ENCODE results near the gene MRPS27. TPM values are rescaled to one million over a fixed set of nuclear protein-coding genes. Genes with fewer than 3 reads are reported as not detected.

The MRPS27 gene
- total and polyA plus RNA-seq, 9 of the 15 experiments (the other 6 are each of a cell fraction or from before 2014, with no cell fraction given), result 73.6 to 144 (median 106) TPM

DNA sequence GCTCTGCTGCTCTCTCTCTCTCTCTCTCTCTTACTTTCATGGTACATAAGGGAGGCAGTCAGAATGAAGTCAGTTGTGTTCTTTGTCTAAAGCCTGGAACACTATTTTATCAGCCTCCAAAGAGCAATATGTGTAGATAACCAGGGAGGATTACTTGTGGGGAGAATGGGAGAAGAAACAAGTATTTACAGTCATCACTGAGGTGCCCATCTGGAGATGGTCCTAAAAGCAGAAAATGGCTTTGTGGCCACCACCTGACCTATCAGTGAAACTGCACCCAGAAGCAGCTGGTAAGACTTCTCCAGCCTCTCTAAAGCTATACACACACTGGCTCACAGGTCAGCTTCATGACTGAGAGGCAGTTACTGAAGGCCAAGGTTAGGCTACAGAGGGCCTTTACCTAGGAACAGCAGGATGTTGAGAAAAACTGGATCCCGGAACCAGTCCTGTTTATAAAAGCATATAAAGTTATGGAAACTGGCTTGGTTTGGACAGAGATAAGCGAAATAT lies 75.1 kb downstream of the MRPS27 start:
- no TSS peak for BruUV-seq (replicated peaks)
- no peaks in the 10 kb centered on the region for H3K27me3 ChIP-seq (ENCODE audit: control insufficient read depth in 2 of 2, insufficient read depth in 2 of 2, low read length in 2 of 2)
- H3K9me3 ChIP-seq (replicated peaks; ENCODE audit: control insufficient read depth, insufficient read depth, low read depth, low read length), result no peaks in the 10 kb centered on the region
- H3K4me3 ChIP-seq, result no peak overlapping the region
- H4K20me1 ChIP-seq (replicated peaks; ENCODE audit: control insufficient read depth, insufficient read depth, low read length), result no peaks in the 10 kb centered on the region
- H3K4me1 ChIP-seq (replicated peaks in 1 of 2; ENCODE audit: control insufficient read depth in 2 of 2, insufficient read depth in 2 of 2, low read length in 2 of 2), result peaks cover 18 to 54% of the 10 kb centered on the region in 2 experiments
- ChIA-PET POLR2A (interaction anchor here (1.0 to 1.7 kb wide), 3 partner anchors 8 to 10 kb away, joined by 3 to 5 read pairs (median 5); no protein-coding TSS in a partner anchor), CTCF (ENCODE audit: low intra/inter-chr PET ratio) (interaction anchor here (0.6 to 1.2 kb wide), 2 partner anchors 92 to 107 kb away, joined by 3 to 5 read pairs; no protein-coding TSS in a partner anchor)
- in situ Hi-C loops (cut with MboI), result no loop called here
- no peak overlapping the region for H3K4me2 ChIP-seq (ENCODE audit: insufficient read depth, low read length)
- FAIRE-seq, result peak; percentile 88
- intact Hi-C loops (cut with micrococcal nuclease), result loop anchor here (2.0 to 5.0 kb wide), 2 partner anchors 62 to 108 kb away; no protein-coding TSS in a partner anchor
- peaks cover 73% of the 10 kb centered on the region for H3K79me2 ChIP-seq (ENCODE audit: control insufficient read depth, insufficient read depth, low read length)
- peak overlapping the region in 1 of 2 experiments; percentile 18; a peak in 1 of 4 replicates for H3K9ac ChIP-seq (ENCODE audit: insufficient read depth in 1 of 2, low read depth in 2 of 2, low read length in 2 of 2)
- H3K36me3 ChIP-seq (ENCODE audit: control insufficient read depth, insufficient read depth, low read length), result peaks cover 3% of the 10 kb centered on the region; the same call in 2 of the 3 replicates
- H2AFZ ChIP-seq (ENCODE audit: low read depth, low read length), result no peak overlapping the region
- 72% methylated on average over 2 of the region's 2 CpGs for WGBS (ENCODE audit: insufficient coverage, low coverage, missing lambda C conversion rate)
- peak overlapping the region; percentile 36; the same call in 1 of the 3 replicates for H3K27ac ChIP-seq (ENCODE audit: extremely low read depth, low read depth, low read length)
- ATAC-seq, result peak; percentile 92
- no peaks in the 10 kb centered on the region for H3K9me1 ChIP-seq (ENCODE audit: control insufficient read depth, insufficient read depth, low read length)
- peak; percentile 31 to 75 (median 50) for DNase-seq (ENCODE audit: extremely low read depth in 1 of 4, low spot score in 3 of 4)
- TF ChIP-seq, protein P1, sequence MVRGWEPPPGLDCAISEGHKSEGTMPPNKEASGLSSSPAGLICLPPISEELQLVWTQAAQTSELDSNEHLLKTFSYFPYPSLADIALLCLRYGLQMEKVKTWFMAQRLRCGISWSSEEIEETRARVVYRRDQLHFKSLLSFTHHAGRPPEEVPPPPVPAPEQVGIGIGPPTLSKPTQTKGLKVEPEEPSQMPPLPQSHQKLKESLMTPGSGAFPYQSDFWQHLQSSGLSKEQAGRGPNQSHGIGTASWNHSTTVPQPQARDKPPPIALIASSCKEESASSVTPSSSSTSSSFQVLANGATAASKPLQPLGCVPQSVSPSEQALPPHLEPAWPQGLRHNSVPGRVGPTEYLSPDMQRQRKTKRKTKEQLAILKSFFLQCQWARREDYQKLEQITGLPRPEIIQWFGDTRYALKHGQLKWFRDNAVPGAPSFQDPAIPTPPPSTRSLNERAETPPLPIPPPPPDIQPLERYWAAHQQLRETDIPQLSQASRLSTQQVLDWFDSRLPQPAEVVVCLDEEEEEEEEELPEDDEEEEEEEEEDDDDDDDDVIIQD (CRISPR knock-in tag; IDR thresholded peaks at IDR 0.05), result no peak
- TF ChIP-seq TOE1 (IDR thresholded peaks at IDR 0.05; ENCODE audit: borderline replicate concordance) (no peak), TOE1 (CRISPR knock-in tag; IDR thresholded peaks at IDR 0.05; ENCODE audit: borderline replicate concordance, low read depth) (no peak), BCOR (IDR thresholded peaks at IDR 0.05) (no peak), HEY1 (CRISPR knock-in tag; IDR thresholded peaks at IDR 0.05; ENCODE audit: borderline replicate concordance) (no peak), RAD21 (CRISPR knock-in tag; conservative IDR thresholded peaks at IDR 0.05 in 1 of 2, IDR thresholded peaks at IDR 0.05 in 1 of 2) (peak; percentile 65 to 79), ZBTB40 (IDR thresholded peaks at IDR 0.05) (no peak), ZBTB40 (CRISPR knock-in tag; IDR thresholded peaks at IDR 0.05) (no peak)
- TF ChIP-seq, protein P2, sequence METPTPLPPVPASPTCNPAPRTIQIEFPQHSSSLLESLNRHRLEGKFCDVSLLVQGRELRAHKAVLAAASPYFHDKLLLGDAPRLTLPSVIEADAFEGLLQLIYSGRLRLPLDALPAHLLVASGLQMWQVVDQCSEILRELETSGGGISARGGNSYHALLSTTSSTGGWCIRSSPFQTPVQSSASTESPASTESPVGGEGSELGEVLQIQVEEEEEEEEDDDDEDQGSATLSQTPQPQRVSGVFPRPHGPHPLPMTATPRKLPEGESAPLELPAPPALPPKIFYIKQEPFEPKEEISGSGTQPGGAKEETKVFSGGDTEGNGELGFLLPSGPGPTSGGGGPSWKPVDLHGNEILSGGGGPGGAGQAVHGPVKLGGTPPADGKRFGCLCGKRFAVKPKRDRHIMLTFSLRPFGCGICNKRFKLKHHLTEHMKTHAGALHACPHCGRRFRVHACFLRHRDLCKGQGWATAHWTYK (CRISPR knock-in tag; IDR thresholded peaks at IDR 0.05), result peak; percentile 65; the same call in 1 of the 2 replicates
